ENCODE results near the gene KCNJ14. TPM values are rescaled to one million over a fixed set of nuclear protein-coding genes. Genes with fewer than 3 reads are reported as not detected.

KCNJ14 gene
- total and polyA plus RNA-seq, 2 experiments from 2014 or later = 0.81 to 0.94 TPM

GRCh38 chr19:48461982-48462655 lies 6.7 kb downstream of the KCNJ14 start:
- no peak overlapping the region for H3K4me3 Mint-ChIP-seq
- H3K27ac Mint-ChIP-seq = peak overlapping the region; percentile 86

More at GRCh38 chr19:48461982-48462655, 6.7 kb downstream of the KCNJ14 start:
- Mint-ChIP-seq H3K9me3 (peaks cover 5% of the 10 kb centered on the region; the same call in 2 of the 3 replicates), H3K27me3 (ENCODE audit: insufficient read depth, low read depth, poor library complexity) (no peaks in the 10 kb centered on the region), H3K4me1 (peaks cover 2% of the 10 kb centered on the region; the same call in 2 of the 3 replicates), H3K36me3 (ENCODE audit: low read depth) (peaks cover 18% of the 10 kb centered on the region; the same call in 2 of the 3 replicates)
- no peaks in the 10 kb centered on the region; the same call in none of the 2 replicates for H3F3A ChIP-seq (replicated peaks; ENCODE audit: low read depth)
- H4K20me1 ChIP-seq (replicated peaks; ENCODE audit: insufficient read depth) = no peaks in the 10 kb centered on the region; the same call in 1 of the 2 replicates
- H3K4me1 ChIP-seq (ENCODE audit: insufficient read depth) = peaks cover 3% of the 10 kb centered on the region; the same call in 1 of the 2 replicates
- no peak overlapping the region for H3K4me3 ChIP-seq
- H3K36me3 ChIP-seq (ENCODE audit: insufficient read depth) = no peaks in the 10 kb centered on the region
- H3K4me2 ChIP-seq = no peak overlapping the region
- TF ChIP-seq STAT1 (IDR thresholded peaks at IDR 0.05; ENCODE audit: unreplicated experiment) (no peak), ZNF114 (CRISPR knock-in tag; IDR thresholded peaks at IDR 0.05) (no peak), POLR2AphosphoS5 (IDR thresholded peaks at IDR 0.05; ENCODE audit: low read depth) (peak; percentile 44; the same call in 1 of the 2 replicates), ZNF462 (CRISPR knock-in tag; IDR thresholded peaks at IDR 0.05) (no peak), NANOG (IDR thresholded peaks at IDR 0.05; ENCODE audit: borderline replicate concordance) (no peak), CREB1 (CRISPR knock-in tag; IDR thresholded peaks at IDR 0.05; ENCODE audit: low read depth) (peak; percentile 43), EZH2 (IDR thresholded peaks at IDR 0.05; ENCODE audit: low read depth, unreplicated experiment) (no peak), JUNB (IDR thresholded peaks at IDR 0.05; ENCODE audit: unreplicated experiment) (no peak), ZNF331 (CRISPR knock-in tag; IDR thresholded peaks at IDR 0.05; ENCODE audit: low read depth) (no peak), ETS1 (IDR thresholded peaks at IDR 0.05) (peak; percentile 83), EZH2phosphoT487 (IDR thresholded peaks at IDR 0.05; ENCODE audit: unreplicated experiment) (no peak), REST (IDR thresholded peaks at IDR 0.05; ENCODE audit: unreplicated experiment) (no peak), CTCF (conservative IDR thresholded peaks at IDR 0.05; ENCODE audit: low read depth in 2 of 2) (no peak)
- peaks cover 8% of the 10 kb centered on the region; the same call in 1 of the 2 replicates for H3K9me2 ChIP-seq (ENCODE audit: insufficient read depth)
- DNase-seq (ENCODE audit: low spot score) = peak; percentile 94
- no peak overlapping the region for H2AFZ ChIP-seq
- ATAC-seq = peak; percentile 96
- H3K27ac ChIP-seq (ENCODE audit: low read depth) = no peak overlapping the region
- H3K27me3 ChIP-seq (ENCODE audit: insufficient read depth) = no peaks in the 10 kb centered on the region
- H3K79me2 ChIP-seq (replicated peaks; ENCODE audit: insufficient read depth) = no peaks in the 10 kb centered on the region

Measured in GM23338 (cell line).